Motor neuron (in vitro differentiated cells): Measurements from ENCODE around the gene NT5C1B. TPM values are rescaled to one million over a fixed set of nuclear protein-coding genes. Genes with fewer than 3 reads are reported as not detected.

Experiments
- ATAC-seq, 8 experiments: fragments of 200-7000 bp; cut with Tn5 transposase; replicated peaks in 6 of 8; 2 replicates each; pipeline ENCODE4 v1.8.0; 2021; ENCODE audit warnings: mild to moderate bottlenecking in 8 of 8, moderate library complexity in 8 of 8
- H3K27ac ChIP-seq, 2 donors: fragments of 250-450 bp; sonication (Bioruptor Pico); 2 replicates each; pipeline ENCODE4 v1.9.0; 2021; ENCODE audit warnings: antibody characterized with exemption in 2 of 2, mild to moderate bottlenecking in 2 of 2, moderate library complexity in 1 of 2
- H3K4me1 ChIP-seq, 2 donors: fragments of 250-450 bp; sonication (Bioruptor Pico); replicated peaks in 1 of 2; 2 replicates each; pipeline ENCODE4 v1.6.1; 2021; ENCODE audit warnings: antibody characterized with exemption in 2 of 2, mild to moderate bottlenecking in 2 of 2, moderate library complexity in 1 of 2
- H3K4me3 ChIP-seq, 5 donors: fragments of 250-450 bp; sonication (Bioruptor Pico); 2 replicates each; pipeline ENCODE4 v1.9.0; 2021; ENCODE audit warnings: antibody characterized with exemption in 5 of 5, mild to moderate bottlenecking in 5 of 5, moderate library complexity in 4 of 5
- WGBS, 10 experiments: fragments of 450-650 bp; shearing (Covaris generic); methylation state at CpG; one replicate each; pipeline ENCODE4 v1.0.0; 2022; 5-methylcytosine and 5-hydroxymethylcytosine counted together
- in situ Hi-C, 9 experiments: fragments of 400-800 bp; cut with MboI; loops; one replicate each; pipeline ENCODE4 v1.15.0; 2021; ENCODE audit warnings: low sequenced_read_pairs in 9 of 9, low pct_unique_long_range_greater_than_20kb in 2 of 9; ENCODE audit not compliant: unreplicated experiment in 9 of 9
- total RNA-seq, 8 experiments: library from RNA; unstranded; fragments of 300-600 nt; gene quantifications; 2 replicates each; pipeline versions ENCODE4 v1.2.3 to v1.2.4, GENCODE V29; 2022

Gene NT5C1B
- total RNA-seq, 8 experiments from 2014 or later = 0.11 to 1.4 (median 0.55) TPM; not detected in 1

DNA sequence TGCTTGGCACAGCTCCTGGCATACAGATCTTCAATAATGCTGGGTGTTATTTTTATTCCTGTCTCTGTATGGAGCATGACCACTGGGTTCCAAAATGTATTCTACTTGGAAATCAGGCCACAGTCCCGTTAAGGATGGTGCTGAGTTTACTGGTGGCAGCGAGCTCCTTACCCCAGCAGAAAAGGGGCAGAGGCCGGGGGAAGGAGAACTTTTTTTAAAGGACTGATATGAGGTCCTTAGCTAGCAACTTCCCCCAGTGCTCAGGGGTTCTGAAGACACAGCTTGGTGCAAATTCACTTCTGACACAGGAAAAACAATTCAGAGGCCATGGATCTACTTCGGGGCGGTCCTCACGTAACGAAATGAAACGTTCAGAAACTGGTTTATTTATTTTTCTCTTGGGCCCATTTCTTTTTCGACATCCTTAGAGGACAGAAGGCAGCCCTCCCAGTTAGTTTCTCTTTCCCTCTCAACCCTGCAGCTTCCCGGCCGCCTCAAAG lies 29.8 kb downstream of the NT5C1B start:
- ATAC-seq = no peak
- Histone ChIP-seq H3K4me3 (peak overlapping the region; percentile 61 to 90 (median 84)), H3K4me1 (peaks cover 12 to 21% of the 10 kb centered on the region in 2 donors), H3K27ac (peak overlapping the region; percentile 90 to 93)
- in situ Hi-C loops = no loop called here
- 0 to 7% (median 3%) methylated on average over 2 to 8 of the region's 11 CpGs; no CpG with 5 or more reads in 5 of the 10 experiments for WGBS, 10 experiments

DNA sequence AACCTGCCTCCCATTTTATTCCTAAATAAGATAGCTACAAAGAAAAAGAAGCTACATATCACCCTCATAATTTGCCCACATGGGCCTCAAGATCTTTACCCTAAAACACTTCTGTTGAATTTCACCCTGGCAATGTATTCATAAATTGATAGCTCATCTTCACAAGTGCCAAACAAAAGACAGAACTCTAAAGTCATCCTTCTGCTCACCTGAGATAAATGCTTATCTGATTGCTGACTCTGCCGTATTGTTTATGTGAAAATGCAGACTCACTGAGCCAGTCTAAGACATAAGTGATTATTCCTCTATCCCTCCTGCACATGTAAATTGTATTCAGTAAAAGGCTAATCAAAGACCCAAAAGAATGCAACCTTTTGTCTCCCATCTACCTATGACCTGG lies 30.9 kb downstream of the NT5C1B start:
- in situ Hi-C loops = no loop called here
- WGBS, 10 experiments = 33 to 100% (median 100%) methylated on average over 1 of the region's 1 CpG; no CpG with 5 or more reads in 7 of the 10 experiments
- Histone ChIP-seq H3K4me3 (no peak overlapping the region), H3K27ac (no peak overlapping the region), H3K4me1 (peaks cover 12 to 21% of the 10 kb centered on the region in 2 donors)
- ATAC-seq = no peak

DNA sequence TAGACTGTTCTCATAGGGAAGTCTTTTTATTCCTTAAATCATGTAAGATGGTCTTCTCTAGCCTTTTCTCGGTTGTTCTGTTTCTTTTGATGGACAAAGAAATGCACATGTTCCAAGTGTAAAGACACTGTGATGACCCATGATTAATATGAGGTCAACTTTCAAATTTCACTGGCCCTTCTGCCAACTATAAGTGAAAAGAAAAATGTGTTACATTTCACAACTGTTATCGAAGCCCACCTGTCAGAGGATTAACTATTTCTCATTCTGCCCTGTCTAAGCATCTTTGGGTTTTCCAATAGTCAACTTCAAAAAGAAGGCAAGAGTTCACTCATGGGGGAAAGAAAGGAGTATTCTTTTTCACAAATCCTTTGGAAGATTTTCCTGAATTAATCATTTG lies 32.2 kb downstream of the NT5C1B start:
- 67 to 100% (median 90%) methylated on average over 1 to 2 of the region's 2 CpGs for WGBS, 10 experiments
- no peak for ATAC-seq
- Histone ChIP-seq H3K27ac (no peak overlapping the region), H3K4me3 (no peak overlapping the region), H3K4me1 (peaks cover 12 to 21% of the 10 kb centered on the region in 2 donors)
- in situ Hi-C loops = no loop called here

DNA sequence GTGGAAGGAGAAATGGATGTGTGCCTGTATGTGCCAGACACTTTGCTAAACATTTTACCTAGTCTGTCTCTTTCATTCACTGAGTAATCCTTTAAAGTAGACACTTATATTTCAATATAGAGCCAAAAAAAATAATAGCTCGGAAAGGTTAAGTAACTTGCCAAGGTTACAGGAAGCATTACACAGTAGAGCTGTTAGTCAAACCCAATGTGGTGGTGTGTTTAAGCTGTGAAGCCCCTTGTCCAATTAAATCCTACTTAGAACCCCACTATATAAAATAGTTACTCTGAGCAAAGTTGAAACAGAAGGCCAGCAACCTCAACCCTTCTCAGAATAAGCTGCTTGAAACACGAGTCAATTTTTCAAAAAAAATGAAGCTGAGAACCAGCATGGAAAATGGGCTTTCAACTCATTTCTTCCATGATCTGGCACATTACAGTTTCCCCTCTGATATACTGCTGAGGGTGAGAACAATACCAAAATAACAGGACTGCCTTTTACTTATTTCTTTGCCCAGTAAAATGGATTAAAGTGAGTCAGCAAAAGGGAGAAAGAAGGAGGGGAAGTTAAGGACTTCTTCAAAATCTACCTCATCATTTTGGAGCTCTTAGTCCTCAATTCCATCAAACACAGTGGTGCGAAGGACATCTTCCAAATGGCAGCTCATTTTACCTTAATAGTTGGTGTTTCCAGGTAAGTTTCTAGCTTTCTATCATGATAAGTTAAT lies 36.9 kb downstream of the NT5C1B start:
- in situ Hi-C loops = no loop called here
- no peak overlapping the region for H3K4me3 ChIP-seq
- no peaks in the 10 kb centered on the region for H3K4me1 ChIP-seq
- no peak for ATAC-seq
- no peak overlapping the region for H3K27ac ChIP-seq
- WGBS, 10 experiments = 56 to 100% (median 90%) methylated on average over 1 to 3 of the region's 3 CpGs

DNA sequence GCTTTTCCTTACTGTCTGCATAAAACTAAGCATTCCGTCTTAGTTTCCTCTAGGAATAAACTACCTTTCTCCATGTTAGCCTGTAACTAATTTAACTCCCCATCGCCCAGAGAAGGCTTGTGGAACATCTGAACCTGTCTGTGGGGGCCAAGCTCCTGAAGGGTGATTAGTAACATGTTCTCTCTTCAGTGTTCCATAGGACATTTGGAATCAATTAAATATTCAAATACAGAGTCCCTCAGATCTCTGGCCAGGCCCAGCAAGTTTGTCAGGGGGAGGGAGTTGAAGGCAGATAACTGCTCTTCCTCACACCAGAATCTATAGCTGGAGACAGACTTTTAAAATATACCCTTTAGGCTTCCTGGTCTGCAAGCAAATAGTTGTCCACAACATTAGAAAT lies 37.7 kb downstream of the NT5C1B start:
- peak in 3 of 8 experiments; percentile 63 to 73 (median 64) for ATAC-seq
- in situ Hi-C loops = no loop called here
- Histone ChIP-seq H3K4me3 (no peak overlapping the region), H3K4me1 (no peaks in the 10 kb centered on the region), H3K27ac (no peak overlapping the region)
- 0 to 100% (median 67%) methylated on average over 1 to 2 of the region's 2 CpGs; no CpG with 5 or more reads in 3 of the 10 experiments for WGBS, 10 experiments

DNA sequence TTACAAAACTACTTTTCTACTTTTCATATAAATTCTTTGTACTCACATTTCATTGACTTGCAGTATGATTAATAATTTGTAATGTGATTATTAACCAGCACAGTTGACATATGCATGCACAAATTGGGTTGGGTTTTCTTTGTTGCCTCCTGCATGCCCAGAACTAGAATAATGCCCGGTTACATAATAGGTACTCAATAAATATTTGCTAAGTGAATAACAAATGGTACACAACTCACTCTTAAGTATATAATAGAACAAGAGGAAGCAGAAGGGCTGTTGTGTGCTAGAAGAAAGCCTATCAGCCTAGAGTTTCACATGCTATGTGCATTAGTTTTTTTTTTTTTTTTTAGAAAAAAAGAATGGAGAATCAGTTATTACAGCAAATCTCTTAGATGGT lies 38.2 kb downstream of the NT5C1B start:
- ATAC-seq = peak in 1 of 8 experiments; percentile 52
- in situ Hi-C loops = no loop called here
- H3K4me1 ChIP-seq = no peaks in the 10 kb centered on the region
- no peak overlapping the region for H3K4me3 ChIP-seq
- no peak overlapping the region for H3K27ac ChIP-seq
- 0 to 100% (median 85%) methylated on average over 1 of the region's 1 CpG for WGBS, 10 experiments

DNA sequence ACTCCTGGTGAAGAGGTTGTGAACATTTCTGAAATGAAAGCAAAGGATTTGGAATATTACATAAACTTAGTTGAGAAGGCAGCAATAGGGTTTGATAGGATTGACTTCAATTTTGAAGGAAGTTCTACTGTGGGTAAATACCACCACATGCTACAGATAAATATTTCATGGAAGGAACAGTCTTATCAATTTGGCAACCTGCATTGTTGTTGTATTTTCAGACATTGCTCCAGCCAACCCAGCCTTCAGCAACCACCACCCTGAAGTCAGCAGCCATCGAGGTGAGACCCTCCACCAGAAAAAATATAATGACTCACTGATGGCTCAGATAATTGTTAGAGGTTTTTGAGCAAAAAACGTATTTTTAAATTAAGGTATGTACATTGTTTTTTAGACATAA lies 38.9 kb downstream of the NT5C1B start:
- Histone ChIP-seq H3K27ac (no peak overlapping the region), H3K4me3 (no peak overlapping the region), H3K4me1 (no peaks in the 10 kb centered on the region)
- 60 to 100% (median 80%) methylated on average over 1 to 2 of the region's 2 CpGs; no CpG with 5 or more reads in 2 of the 10 experiments for WGBS, 10 experiments
- no peak for ATAC-seq
- in situ Hi-C loops = no loop called here

DNA sequence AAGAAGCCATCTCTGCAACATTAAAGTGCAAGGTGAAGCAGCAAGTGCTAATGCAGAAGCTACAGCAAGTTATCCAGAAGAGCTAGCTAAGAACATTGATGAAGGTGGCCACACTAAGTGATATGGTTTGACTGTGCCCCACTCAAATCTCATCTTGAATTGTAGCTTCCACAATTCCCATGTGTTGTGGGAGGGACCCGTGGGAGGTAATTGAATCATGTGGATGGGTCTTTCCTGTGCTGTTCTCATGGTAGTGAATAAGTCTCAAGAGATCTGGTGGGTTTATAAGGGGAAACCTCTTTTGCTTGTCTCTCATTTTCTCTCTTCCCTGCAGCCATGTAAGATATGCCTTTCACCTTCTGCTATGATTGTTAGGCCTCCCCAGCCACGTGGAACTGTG lies 40.3 kb downstream of the NT5C1B start:
- in situ Hi-C loops = loop anchor here in 1 of 9 experiments (25.0 kb wide), 1 partner anchor 188 kb away; no protein-coding TSS in a partner anchor
- no peak overlapping the region for H3K4me3 ChIP-seq
- 57 to 100% (median 86%) methylated on average over 1 to 2 of the region's 2 CpGs; no CpG with 5 or more reads in 3 of the 10 experiments for WGBS, 10 experiments
- no peak overlapping the region for H3K27ac ChIP-seq
- no peak for ATAC-seq
- H3K4me1 ChIP-seq = no peaks in the 10 kb centered on the region

DNA sequence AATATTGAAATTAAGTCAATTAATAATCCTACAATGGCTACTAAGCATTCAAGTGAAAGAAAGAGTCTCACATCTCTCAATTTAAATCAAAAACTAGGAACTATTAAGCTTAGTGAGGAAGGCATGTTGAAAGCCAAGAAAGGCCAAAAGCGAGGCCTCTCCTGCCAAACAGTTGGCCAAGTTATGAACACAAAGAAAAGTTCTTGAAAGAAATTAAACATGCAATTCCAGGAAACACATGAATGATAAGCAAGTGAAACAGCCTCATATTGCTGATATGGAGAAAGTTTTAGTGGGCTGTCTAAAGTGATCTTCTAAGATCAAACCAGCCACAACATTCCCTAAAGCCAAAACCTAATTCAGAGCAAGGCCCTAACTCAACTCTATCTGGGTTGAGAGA lies 40.7 kb downstream of the NT5C1B start:
- in situ Hi-C loops = loop anchor here in 1 of 9 experiments (25.0 kb wide), 1 partner anchor 189 kb away; no protein-coding TSS in a partner anchor
- Histone ChIP-seq H3K4me1 (no peaks in the 10 kb centered on the region), H3K27ac (no peak overlapping the region), H3K4me3 (no peak overlapping the region)
- ATAC-seq = no peak
- 44 to 100% (median 73%) methylated on average over 1 of the region's 1 CpG; no CpG with 5 or more reads in 6 of the 10 experiments for WGBS, 10 experiments

DNA sequence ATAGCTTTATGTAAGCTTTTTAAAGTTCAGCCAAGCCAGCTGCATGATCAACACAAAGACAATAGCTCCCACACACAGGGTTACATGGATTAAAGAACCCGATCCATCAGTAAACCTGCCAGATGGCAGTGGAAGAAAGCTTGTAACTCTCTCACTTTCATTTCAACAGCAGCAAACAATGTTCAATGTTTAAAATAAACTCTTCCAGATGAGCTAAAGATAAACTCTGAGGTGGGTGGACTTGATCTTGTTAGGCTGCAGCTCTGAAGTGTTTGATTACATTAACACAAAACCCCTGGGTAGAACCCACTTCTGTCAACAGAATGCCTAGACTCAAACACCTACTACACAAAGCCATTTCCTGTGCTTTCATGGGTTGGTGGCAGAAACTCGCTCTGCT lies 42.8 kb downstream of the NT5C1B start:
- Histone ChIP-seq H3K4me3 (no peak overlapping the region), H3K27ac (no peak overlapping the region), H3K4me1 (no peaks in the 10 kb centered on the region)
- 46 to 100% (median 68%) methylated on average over 1 to 2 of the region's 2 CpGs; no CpG with 5 or more reads in 2 of the 10 experiments for WGBS, 10 experiments
- ATAC-seq = peak in 1 of 8 experiments; percentile 76
- in situ Hi-C loops = loop anchor here in 1 of 9 experiments (25.0 kb wide), 1 partner anchor 191 kb away; no protein-coding TSS in a partner anchor

DNA sequence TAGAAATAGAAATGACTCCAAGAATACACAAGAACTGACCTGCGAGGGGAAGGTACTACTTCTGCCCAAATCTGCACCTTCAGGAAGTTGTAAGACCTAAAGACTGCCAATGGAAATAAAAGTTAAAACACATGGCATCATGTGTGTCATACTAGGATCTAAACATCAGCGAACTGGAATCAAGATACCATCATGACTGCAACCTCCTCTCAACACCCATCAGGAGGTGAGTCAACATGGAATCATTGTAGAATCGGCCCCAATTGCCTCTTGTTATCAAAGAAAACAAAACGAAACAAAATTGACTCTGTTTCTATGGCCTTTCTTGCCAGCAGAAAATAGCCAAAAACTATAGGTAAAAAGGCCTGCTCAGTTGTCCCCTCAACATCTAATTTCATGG lies 44.0 kb downstream of the NT5C1B start:
- Histone ChIP-seq H3K4me3 (no peak overlapping the region), H3K4me1 (no peaks in the 10 kb centered on the region), H3K27ac (no peak overlapping the region)
- ATAC-seq = no peak
- in situ Hi-C loops = loop anchor here in 1 of 9 experiments (25.0 kb wide), 1 partner anchor 192 kb away; no protein-coding TSS in a partner anchor
- 15 to 100% (median 85%) methylated on average over 1 to 4 of the region's 4 CpGs for WGBS, 10 experiments

DNA sequence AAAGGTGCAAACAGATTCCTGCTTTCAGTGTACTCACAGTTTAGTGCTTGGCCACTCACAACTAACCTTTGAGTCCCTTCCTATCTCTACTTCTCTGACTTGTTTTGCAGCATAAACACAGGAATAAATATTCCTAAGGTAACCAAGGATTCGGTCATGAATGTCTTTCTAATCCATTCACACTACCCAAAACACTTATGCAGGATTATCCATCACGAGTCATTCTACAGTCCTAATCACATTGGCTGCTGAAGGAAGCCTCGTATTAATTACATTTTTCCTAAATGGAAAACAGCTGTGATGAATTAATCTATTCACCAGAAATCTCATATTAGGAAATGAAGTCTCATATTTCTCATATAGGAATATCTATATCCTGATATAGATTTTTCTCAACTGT lies 45.2 kb downstream of the NT5C1B start:
- in situ Hi-C loops = loop anchor here in 1 of 9 experiments (25.0 kb wide), 1 partner anchor 193 kb away; no protein-coding TSS in a partner anchor
- H3K4me3 ChIP-seq = no peak overlapping the region
- no peak for ATAC-seq

DNA sequence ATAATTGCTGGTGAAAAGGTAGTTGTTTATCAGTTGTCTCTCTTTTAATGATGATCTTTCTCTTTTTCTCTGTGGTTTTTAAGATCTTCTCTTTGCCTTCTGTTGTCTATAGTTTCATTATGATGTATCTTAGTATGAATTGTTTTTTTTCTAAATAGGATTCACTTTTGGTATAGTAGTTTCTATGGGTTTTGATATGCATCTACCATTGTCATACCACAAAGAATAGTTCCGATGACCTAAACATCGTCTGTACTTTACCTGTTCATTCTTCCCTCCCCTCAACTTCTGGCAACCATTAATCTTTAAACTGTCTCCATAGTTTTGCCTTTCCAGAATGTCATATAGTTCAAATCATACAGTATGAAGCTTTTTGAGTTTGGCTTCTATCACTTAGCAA lies 48.5 kb downstream of the NT5C1B start:
- Histone ChIP-seq H3K4me1 (peaks cover 0 to 3% of the 10 kb centered on the region in 2 donors), H3K27ac (no peak overlapping the region), H3K4me3 (no peak overlapping the region)
- WGBS, 10 experiments = 80 to 100% (median 95%) methylated on average over 1 to 2 of the region's 2 CpGs; no CpG with 5 or more reads in 2 of the 10 experiments
- in situ Hi-C loops = loop anchor here in 1 of 9 experiments (25.0 kb wide), 1 partner anchor 196 kb away; no protein-coding TSS in a partner anchor
- no peak for ATAC-seq

More for the DNA sequence above, 45.2 kb downstream of the NT5C1B start:
- Histone ChIP-seq H3K4me1 (no peaks in the 10 kb centered on the region), H3K27ac (no peak overlapping the region)
- whole genome bisulfite sequencing, 10 experiments = 45 to 100% (median 79%) methylated on average over 1 to 3 of the region's 3 CpGs; no CpG with 5 or more reads in 1 of the 10 experiments
